Amygdala (tissue), 56 donors: ENCODE results near the gene PKD1.

Experiments
- DNase-seq, 56 donors: peaks; one replicate each; lab custom pipeline; 2025; lab: John Stamatoyannopoulos, UW

The PKD1 gene

DNA sequence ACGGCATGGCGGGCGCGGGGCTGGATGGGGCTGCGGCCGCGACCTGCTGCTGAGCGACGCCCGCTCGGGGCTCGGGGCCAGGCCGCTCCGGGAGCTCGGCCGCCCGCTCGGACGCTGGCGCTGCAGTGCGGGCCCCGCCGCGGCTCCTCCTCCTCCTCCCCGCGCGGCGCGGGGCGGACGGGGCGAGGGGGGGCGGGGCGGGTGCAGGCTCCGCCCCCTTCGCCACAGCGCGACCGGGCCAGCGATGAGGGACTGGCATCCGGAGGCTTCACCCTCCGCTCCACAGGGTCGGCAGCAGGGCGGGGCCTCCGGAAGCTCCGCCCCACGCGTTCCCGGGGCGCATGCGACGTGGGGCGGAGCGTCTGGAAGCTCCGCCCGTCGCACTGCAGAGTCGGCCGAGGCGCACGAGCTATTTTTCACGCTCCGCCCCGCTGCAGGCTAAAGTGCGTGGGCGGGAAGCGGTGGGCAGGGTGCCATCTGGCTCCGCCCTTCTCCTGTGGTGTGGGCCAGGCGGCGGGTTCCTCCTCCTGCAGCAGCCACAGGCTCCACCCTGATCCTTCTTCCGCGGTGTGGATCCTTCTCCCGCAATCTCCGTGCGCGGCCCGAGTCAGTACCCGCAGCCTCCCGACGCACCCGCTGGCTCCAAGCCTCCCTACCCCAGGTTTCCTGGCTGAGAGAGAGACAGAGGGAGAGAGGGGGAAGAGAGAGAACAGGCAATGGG is at the start of gene PKD1:
Gene PKD1, minus strand, starts transcription at position 129 of the 721 bp plus-strand sequence. CDS start 209 bp downstream, outside the sequence.
- peak in 55 of 56 donors; percentile 22 to 96 (median 84) for DNase-seq

GRCh38 chr16:2184962-2185361 is 49.3 kb upstream of the PKD1 start:
- no peak for DNase-seq

DNA sequence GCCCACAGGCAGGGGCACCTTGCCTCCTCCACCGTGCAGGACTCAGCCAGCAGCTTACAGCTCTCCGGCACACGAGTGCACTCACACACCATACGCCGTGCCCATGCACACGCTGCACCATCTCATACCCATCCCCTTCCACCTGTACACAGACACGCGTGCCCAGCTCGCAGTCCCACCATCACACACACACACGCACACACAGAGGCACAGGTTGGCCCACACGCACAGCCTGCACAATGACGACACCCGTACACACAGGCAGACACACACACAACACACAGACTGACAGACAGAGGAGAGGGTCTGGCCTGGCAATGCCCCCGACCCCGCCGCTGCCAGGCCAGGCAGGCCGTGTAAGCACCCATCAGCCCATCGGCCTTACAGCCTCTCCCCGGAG is 48.6 kb upstream of the PKD1 start:
- DNase-seq = no peak

DNA sequence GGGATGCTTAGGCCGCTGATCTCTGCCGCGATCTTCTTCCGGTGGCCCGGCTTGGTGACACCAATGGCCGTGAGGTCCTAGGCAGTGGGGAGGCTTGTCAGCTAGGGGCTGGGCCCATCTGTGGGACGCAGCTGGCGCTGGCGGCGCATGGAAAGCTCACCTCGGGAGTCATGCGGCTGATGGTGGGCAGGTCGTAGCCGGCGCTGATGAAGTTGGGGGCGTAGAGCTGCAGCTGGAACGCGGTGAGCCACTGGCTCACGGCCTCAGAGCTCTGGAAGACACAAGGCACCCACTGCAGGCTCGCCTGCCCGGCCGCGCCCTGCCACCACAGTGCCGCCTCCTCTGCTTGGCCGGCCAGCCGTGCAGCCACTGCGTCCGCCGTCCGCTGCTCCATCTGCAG is 48.0 kb upstream of the PKD1 start:
- DNase-seq = no peak

GRCh38 chr16:2181952-2182351 is 46.3 kb upstream of the PKD1 start:
- DNase-seq = no peak

- peak in 5 of 56 donors; percentile 23 to 36 (median 31) for DNase-seq
Measured at GRCh38 chr16:2180962-2181923, 45.5 kb upstream of the PKD1 start.

DNA sequence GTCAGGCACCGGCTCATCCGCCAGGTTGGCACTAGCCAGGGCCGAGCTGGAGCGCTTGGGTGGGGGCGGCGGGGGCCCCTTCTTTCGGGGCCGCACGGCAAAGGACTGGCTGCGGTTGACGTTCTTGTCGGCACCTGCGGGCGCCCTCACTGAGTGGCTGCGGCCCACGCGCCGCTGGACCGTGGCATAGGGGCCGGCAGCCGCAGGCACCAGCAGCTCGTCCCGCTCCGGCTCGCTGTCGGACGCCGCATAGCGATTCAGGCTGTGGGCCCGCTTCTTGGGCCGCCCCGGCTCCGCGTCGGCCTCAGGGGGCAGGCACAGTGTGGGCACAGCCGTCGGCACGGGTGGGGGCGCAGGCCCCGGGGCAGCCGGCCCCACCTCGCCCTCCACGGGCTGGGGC is 44.8 kb upstream of the PKD1 start:
- DNase-seq = no peak

- DNase-seq = no peak
Measured at GRCh38 chr16:2179576-2179975, 43.9 kb upstream of the PKD1 start.

DNA sequence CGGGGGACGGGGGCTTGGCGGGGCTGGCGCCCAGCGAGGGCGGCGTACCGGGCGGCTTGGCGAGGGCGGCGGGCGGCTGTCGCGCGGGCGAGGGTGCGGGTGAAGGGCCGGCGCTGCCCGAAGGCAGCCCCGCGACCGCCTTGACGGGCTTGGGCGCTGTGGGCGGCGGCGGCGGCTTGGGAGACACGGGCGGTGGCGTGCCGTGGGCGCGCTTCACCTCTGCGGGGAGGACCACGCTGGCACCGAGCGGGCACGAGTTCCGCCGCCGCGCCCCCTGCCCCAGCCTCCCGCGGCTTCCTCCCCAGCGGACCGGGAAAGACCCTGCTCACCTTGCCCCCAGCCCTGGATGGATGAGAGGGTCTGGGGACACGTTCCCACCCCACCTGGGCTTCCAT is 43.4 kb upstream of the PKD1 start:
- DNase-seq = no peak

DNA sequence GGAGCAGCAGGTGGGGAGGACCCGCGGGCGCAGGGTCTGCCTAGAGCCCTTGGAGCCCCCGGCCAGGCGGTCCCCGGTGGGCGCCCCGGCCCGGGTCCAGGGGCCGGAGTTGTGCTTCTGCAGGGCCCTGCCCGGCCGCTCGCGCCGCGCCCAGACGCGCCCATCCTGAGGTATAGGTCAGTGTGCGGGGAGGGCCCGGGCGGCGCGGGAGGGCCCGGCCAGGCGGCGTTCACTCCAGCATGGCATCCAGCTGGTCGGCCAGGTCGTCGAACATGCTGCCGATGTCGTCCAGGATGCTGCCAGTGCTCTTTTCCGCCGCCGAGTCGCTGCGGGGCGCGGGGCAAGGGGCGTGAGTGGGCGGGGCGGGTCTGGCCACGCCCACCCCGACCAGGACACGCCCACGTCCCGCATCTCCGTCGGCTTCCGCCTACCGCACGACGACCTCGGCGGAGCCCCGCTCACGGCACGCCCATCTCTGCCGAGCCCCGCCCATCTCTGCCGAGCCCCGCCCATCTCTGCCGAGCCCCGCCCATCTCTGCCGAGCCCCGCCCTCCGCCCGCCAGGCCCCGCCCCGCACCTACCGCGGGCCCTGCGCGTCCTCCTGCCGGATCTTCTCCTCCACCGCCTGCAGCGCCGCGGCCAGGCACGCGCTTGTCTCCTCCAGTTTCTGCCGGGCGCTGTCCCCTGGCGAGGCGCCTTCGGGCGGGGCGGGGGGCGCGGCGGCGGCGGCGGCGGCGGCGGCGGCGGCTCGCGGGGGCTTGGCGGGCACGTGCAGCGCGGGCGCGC is 42.8 kb upstream of the PKD1 start:
- DNase-seq = peak in 2 of 56 donors; percentile 10 to 46

GRCh38 chr16:2177561-2177960 is 41.9 kb upstream of the PKD1 start:
- no peak for DNase-seq

DNA sequence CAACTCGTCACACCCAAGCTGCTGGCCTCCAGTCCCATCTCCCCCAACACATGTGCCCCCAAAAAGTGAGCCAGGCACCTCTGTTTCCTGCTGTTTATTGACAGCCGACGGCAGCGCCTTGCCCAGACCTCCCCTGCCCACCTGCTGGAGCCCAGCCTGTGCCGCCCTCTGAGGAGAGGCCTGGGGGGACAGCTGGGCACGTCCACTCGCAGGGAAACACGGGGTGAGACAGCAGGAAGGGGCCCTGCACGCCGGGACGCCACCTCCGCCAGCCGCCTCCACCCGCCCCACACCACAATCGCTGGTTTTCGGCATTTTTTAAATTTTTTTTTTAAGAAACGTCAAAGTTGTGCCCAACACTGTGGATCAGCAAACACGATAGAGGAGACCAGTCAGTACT is 41.4 kb upstream of the PKD1 start:
- no peak for DNase-seq

- DNase-seq = no peak
Measured at GRCh38 chr16:2176047-2176446, 40.3 kb upstream of the PKD1 start.

GRCh38 chr16:2175454-2175853 is 39.8 kb upstream of the PKD1 start:
- no peak for DNase-seq

DNA sequence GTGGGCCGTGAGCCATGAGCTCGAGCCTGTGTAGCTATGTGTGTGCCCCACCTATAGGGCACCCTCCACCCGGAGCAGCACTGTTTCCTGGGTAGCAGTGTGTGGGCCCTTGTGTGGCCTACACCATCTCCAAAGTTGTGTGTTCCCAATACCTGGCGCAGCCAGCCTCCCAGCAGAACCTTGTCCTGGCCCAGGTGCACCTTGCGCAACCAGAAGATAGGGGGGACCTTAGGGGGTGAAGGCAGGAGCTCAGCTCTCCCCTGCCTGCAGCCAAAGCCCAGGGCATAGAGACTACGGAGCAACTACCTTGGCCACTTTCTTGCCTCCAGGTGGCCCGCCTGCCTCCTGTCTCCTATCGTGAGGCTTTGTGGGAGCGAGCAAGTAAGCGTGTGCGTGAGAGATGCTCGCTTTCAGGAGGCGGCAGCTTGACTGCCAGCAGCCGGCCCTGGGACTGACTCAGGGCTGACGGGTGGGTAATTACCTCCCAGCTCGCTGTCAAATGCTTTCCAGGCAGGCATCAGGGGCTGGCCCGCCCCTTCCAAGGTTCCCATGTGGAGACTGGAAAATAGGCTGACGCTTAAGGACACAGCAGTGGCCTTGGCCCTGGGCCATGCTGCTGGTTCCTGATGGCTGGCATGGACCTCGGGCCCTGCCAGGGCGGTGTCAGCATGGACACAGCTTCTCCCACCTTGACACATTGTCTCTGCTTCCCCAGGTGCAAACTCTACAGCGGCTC is 38.9 kb upstream of the PKD1 start:
- DNase-seq = peak in 7 of 56 donors; percentile 13 to 25 (median 23)

DNA sequence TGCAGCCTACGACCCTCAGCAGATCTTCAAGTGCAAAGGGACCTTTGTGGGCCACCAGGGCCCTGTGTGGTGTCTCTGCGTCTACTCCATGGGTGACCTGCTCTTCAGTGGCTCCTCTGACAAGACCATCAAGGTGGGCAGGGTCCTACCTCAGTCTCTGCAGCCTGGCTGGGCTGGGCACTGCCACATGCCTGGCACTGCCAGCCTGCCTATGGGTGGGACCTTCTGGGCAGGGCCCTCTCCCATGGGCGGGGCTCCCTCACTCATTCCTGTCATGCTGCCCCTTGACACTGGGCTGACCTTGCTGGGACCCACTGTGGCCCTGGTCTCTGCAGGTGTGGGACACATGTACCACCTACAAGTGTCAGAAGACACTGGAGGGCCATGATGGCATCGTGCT is 38.2 kb upstream of the PKD1 start:
- DNase-seq = no peak

DNA sequence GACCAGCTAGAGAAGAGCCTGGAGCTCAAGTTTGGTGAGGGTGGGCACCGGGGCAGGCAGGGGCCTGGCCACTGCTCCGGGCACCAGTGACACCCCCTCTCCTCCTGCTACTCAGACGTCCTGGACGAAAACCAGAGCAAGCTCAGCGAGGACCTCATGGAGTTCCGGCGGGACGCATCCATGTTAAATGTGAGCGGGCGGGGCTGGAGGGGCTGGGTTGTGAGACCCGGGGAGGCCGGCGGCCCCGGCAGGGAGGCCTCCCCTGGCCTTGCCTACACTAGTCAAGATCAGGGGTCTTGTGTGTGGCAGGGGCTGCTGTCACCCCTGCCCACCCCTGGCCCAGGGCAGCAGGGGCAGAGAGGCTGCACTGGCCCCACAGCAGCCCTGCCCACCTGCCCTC is 37.7 kb upstream of the PKD1 start:
- no peak for DNase-seq

DNA sequence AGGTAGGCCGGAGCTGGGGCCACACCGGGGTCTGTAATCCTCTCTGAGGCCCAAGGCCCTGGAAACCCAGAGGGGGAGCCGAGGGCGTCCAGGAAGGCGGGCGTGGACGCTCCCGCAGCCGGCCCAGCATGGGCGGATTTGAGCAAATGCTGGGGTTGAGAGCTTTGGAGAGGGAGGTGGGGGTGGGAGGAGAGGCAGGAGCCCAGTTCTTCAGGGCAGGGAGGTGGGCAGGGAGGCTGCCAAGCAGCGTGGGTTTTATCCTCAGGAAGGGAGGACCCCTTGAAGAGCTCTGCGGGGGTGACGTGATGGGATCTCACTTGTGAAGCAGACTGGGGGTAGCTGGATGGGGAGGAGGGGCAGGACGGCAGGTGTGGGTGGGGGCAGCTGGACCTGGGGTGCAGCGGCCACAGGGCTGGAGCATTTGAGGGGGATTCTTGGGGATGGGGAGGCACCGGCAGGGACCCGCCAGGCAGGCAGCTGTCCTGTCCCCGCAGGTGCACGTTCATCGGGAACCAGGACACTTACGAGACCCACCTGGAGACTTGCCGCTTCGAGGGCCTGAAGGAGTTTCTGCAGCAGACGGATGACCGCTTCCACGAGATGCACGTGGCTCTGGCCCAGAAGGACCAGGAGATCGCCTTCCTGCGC is 37.1 kb upstream of the PKD1 start:
- DNase-seq = no peak

DNA sequence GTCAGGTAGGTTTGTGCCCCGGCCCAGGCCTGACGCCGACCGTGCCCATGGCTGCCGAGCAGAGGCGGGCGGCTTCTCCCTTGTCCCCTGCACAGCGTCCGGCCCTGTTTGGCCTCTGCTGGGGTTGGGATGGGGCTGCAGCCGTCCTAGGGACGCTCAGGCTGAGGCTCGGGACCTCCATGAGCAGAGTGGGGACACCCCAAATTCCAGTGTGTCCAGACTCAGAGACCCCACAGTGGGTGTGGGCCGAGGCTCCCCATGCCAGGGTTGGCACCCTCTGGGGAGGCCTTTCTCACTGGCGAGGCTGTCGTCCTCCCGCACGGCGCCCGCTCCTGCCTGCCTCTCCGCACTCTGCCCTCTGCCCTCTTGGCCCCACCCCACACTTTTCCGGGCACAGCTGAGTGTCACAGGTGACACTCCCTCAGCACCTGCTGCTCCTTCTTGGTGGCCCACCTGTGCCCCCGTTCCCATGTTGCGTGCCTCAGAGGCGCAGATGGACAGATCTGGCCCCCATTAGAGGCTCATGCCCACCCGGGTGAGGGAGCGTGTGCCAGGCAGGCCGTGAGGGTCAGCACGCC is 36.0 kb upstream of the PKD1 start:
- no peak for DNase-seq
